Breast epithelium (tissue), 4 donors: ENCODE data around the gene DDX41. TPM values are rescaled to one million over a fixed set of nuclear protein-coding genes. Genes with fewer than 3 reads are reported as not detected.
A peak's percentile ranks its signal among the peaks of the same experiment; 100 is the strongest.

Source experiments
- DNase-seq, 2 donors: peaks; one replicate each; pipeline ENCODE4 v3.0.0-alpha.2; 2019; ENCODE audit warnings: low spot score in 2 of 2
- H3K27ac ChIP-seq, 2 donors: fragments of 200-600 bp; sonication (generic) in 1 of 2; one replicate each; pipeline ENCODE4 v1.5.1; 2016 to 2019; ENCODE audit warnings: mild to moderate bottlenecking in 1 of 2
- H3K27me3 ChIP-seq, 2 donors: fragments of 200-600 bp; sonication (generic) in 1 of 2; one replicate each; pipeline versions ENCODE4 v1.5.1 to v1.6.0; 2017 to 2019; ENCODE audit warnings: control low read depth in 1 of 2, mild to moderate bottlenecking in 1 of 2
- H3K36me3 ChIP-seq: fragments of 200-600 bp; one replicate; pipeline ENCODE4 v1.5.1; 2019
- H3K4me1 ChIP-seq, 2 donors: fragments of 200-600 bp; sonication (generic); one replicate each; pipeline ENCODE4 v1.5.1; 2016 to 2019; ENCODE audit warnings: control low read depth in 1 of 2
- H3K4me3 ChIP-seq, 3 donors: fragments of 200-600 bp; sonication (generic); 1 replicate in 2 of 3; 2 replicates in 1 of 3; pipeline ENCODE4 v1.5.1; 2016 to 2019; ENCODE audit warnings: mild to moderate bottlenecking in 3 of 3, moderate library complexity in 2 of 3
- H3K9me3 ChIP-seq, 2 donors: fragments of 200-600 bp; sonication (generic) in 1 of 2; one replicate each; pipeline ENCODE4 v1.5.1; 2016 to 2019; ENCODE audit warnings: control low read depth in 1 of 2
- POLR2A ChIP-seq: fragments of 450-650 bp; IDR thresholded peaks from one replicate; pipeline ENCODE4 v1.6.1; 2016; ENCODE audit warnings: antibody characterized with exemption, mild to moderate bottlenecking, moderate library complexity
- POLR2AphosphoS5 ChIP-seq, 3 donors: sonication (generic); formaldehyde crosslinking; IDR thresholded peaks; one replicate each; pipeline ENCODE4 v1.6.1; 2017; ENCODE audit warnings: antibody characterized with exemption in 3 of 3
- intact Hi-C: fragments of 100-400 bp; cut with DNase I; formaldehyde crosslinking; loops from one replicate; pipeline ENCODE4 v1.15.1; 2023; ENCODE audit warnings: low total_unique reads
- total RNA-seq, 3 donors: library from RNA; depleted of rRNA; stranded (reverse); fragments of >200 nt; gene quantifications; one replicate each; pipeline ENCODE4 v1.1.0, GENCODE V29; 2016
- TF ChIP-seq, protein P1 (sequence below), 3 donors: fragments of 450-650 bp; IDR thresholded peaks; one replicate each; pipeline ENCODE4 v1.5.1; 2016 to 2017; ENCODE audit warnings: antibody characterized with exemption in 3 of 3, mild to moderate bottlenecking in 3 of 3, moderate library complexity in 3 of 3

The DDX41 gene
- total RNA-seq, 3 donors from 2014 or later, result 76.0 to 110 (median 103) TPM

DNA sequence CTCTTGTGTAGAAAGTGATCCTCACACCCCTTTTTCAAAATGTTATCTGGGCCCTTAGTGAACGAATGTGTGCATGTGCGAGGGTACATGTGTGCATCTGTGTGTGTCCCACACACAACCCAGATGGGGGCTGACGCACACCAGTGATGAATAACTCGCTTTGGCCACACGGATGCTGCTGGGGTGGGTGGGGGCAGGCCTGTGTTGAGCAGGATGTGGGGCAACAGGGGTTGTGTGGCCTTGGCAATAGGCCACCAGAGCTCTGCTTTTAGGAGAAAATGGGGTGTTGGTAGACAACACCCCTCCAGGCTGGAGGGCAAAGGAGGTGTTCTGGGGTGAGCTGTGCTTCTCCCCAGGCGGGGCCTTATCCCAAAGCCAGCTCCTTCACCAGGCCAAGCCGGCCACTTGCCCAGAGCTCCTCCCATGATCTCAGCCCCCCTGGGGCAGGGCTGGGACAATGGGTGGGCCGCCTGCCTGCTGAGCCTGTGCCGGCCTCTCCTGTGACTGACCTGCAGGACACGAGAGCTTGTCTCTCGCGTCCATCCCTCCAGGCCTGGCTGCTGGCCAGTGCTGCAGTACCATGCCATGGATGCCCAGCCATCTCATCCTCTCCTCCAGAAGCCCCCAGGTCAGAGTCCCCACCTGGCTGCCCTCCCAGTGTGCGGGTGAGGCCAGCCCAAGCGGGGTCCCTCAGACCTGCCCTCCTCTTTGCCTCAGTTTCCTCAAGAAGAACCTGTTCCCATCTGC lies 45.0 kb downstream of the DDX41 start:
- Histone ChIP-seq H3K4me3 (peak overlapping the region; percentile 81 to 96 (median 81)), H3K27me3 (no peaks in the 10 kb centered on the region), H3K4me1 (peaks cover 8 to 14% of the 10 kb centered on the region in 2 donors), H3K36me3 (no peaks in the 10 kb centered on the region), H3K9me3 (no peaks in the 10 kb centered on the region), H3K27ac (peak overlapping the region in 1 of 2 donors; percentile 77)
- intact Hi-C loops, result no loop called here
- DNase-seq, result no peak
- TF ChIP-seq POLR2AphosphoS5 (IDR thresholded peaks at IDR 0.05) (no peak), POLR2A (no peak)
- TF ChIP-seq, protein P1, sequence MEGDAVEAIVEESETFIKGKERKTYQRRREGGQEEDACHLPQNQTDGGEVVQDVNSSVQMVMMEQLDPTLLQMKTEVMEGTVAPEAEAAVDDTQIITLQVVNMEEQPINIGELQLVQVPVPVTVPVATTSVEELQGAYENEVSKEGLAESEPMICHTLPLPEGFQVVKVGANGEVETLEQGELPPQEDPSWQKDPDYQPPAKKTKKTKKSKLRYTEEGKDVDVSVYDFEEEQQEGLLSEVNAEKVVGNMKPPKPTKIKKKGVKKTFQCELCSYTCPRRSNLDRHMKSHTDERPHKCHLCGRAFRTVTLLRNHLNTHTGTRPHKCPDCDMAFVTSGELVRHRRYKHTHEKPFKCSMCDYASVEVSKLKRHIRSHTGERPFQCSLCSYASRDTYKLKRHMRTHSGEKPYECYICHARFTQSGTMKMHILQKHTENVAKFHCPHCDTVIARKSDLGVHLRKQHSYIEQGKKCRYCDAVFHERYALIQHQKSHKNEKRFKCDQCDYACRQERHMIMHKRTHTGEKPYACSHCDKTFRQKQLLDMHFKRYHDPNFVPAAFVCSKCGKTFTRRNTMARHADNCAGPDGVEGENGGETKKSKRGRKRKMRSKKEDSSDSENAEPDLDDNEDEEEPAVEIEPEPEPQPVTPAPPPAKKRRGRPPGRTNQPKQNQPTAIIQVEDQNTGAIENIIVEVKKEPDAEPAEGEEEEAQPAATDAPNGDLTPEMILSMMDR (IDR thresholded peaks at IDR 0.05), result no peak

DNA sequence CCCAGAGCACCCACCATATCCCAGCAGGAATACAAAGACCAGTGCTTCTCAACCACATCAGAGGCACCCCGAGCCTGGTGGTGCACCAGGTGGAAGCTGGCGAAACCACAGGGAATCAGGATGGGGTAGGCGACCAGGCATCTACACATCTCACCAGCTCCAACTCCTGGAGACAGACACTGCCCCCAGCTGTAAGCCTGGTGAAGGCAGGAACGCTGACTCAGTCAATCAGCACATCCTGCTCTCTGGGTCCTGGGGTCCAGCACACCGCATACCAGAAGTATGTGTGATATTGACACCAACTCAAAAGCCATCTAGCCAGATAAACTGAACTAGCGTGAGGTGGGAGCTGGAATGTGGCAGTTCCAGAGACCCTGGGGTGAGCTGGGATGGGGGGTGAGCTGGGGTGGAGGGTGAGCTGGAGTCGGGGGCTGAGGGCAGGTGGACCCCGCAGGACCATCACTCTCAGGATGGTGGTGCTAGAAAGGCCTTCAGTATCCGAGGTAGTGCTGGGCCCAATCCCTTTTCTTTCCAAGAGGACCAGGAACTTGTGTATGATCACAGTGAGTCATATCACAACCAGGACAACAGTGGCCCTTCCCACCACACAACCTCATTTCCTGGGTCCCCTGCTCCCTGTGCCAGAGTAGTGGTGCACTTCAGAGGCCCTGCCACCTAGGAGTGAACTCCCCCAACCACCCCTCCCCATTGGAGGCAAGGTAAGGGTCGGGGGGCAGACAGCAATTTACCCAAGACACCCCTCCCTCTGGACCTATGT lies 45.8 kb downstream of the DDX41 start:
- DNase-seq, result no peak
- Histone ChIP-seq H3K4me1 (peaks cover 8 to 14% of the 10 kb centered on the region in 2 donors), H3K9me3 (no peaks in the 10 kb centered on the region), H3K27me3 (no peaks in the 10 kb centered on the region), H3K36me3 (no peaks in the 10 kb centered on the region), H3K4me3 (peak overlapping the region in 1 of 3 donors; percentile 96), H3K27ac (peak overlapping the region in 1 of 2 donors; percentile 77)
- TF ChIP-seq, protein P1 (IDR thresholded peaks at IDR 0.05), result no peak
- TF ChIP-seq POLR2AphosphoS5 (IDR thresholded peaks at IDR 0.05), result no peak
- TF ChIP-seq POLR2A, result no peak
- intact Hi-C loops, result no loop called here

DNA sequence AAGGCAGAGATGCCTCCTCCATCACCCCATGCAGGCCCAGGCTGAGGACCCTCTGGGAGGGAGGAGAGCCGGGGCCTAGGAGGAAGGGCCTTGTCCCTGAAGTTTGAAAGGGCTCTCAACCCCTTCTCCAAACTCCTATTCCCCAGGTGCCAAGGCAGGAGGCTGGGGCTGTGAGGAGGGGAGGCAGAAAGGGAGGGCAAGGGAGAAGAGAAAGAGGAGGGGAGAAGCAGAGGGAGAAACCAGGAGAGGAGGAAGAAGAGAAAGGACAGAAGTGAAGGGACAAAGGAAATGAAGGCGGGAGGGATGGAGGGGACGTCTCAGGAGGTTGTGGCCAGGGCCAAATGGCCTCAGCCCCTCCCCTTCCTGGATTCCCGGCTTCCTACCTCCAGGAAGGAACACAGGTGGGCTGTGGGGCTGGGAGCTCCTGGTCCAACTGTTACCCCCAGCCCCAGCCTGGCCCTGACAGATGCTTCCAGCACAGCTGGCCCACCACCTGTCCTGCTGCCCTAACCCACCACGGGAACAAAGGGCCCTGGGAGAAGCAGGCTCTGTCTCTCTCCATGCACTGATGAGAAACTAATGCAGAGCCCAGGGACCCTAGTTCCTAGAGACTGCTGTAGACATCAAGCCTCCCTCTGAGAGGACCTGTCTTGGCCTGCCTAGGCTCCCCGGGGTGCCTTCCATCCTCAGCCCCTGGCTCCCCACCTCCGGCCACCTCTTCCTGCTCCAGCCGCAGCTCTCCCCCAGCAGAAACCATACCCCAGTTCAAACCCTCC lies 46.8 kb downstream of the DDX41 start:
- intact Hi-C loops, result no loop called here
- H3K4me3 ChIP-seq, result peak overlapping the region in 1 of 3 donors; percentile 16
- TF ChIP-seq POLR2AphosphoS5 (IDR thresholded peaks at IDR 0.05) (no peak), POLR2A (no peak)
- TF ChIP-seq, protein P1 (IDR thresholded peaks at IDR 0.05), result no peak
- H3K9me3 ChIP-seq, result no peaks in the 10 kb centered on the region
- DNase-seq, result no peak
- H3K4me1 ChIP-seq, result peaks cover 8 to 14% of the 10 kb centered on the region in 2 donors
- H3K27ac ChIP-seq, result peak overlapping the region; percentile 36 to 49
- no peaks in the 10 kb centered on the region for H3K27me3 ChIP-seq
- H3K36me3 ChIP-seq, result no peaks in the 10 kb centered on the region

DNA sequence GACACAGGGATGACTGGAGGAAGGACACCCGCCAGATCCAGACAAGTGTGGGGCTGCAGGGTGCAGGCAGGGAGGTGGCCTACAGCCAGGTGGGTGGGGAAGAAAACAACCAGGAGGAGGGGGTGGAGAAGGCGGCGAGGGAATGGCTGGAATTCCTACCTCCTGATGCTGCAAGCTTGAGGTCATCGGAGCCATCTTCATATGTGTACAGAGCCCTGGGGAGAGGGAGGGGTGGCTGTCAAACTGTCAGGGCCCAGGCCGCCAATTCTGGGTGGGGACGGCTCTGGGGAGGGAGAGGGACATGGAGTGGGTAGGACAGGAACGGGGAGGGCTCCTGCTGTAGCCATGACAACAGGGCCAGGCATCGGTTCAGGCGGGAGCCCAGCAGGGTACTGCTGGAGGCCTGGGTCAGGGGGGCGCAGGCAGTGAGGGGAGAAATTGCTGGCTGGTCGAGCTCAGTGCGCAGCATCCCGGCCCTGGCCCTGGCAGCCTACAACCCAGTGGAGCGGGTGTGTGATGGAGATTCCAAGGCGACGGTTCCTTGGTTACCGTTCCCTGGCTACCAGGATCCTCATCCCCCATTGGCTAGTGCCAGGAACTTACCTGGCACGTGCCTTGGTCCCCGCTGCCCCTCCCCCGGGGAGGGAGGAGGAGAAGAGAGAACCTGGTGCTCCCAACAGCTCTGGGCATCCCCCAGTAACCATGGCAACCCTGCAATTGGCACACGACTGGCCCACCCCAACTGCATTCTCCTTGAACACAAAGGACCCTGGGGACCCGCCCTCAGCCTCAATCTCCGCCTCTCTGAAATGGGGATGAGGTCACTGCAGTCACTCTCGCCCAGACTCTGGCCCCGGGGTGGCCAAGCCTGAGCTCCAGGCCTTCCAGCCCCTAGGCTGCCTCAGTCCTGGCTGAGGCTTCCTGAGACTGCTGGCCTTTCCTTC lies 47.8 kb downstream of the DDX41 start:
- peak overlapping the region in 1 of 2 donors; percentile 49 for H3K27ac ChIP-seq
- TF ChIP-seq POLR2A, result no peak
- TF ChIP-seq, protein P1 (IDR thresholded peaks at IDR 0.05), result no peak
- no peak for TF ChIP-seq POLR2AphosphoS5 (IDR thresholded peaks at IDR 0.05)
- peaks cover 8 to 14% of the 10 kb centered on the region in 2 donors for H3K4me1 ChIP-seq
- no peaks in the 10 kb centered on the region for H3K27me3 ChIP-seq
- no peak overlapping the region for H3K4me3 ChIP-seq
- no peak for DNase-seq
- no peaks in the 10 kb centered on the region for H3K36me3 ChIP-seq
- H3K9me3 ChIP-seq, result no peaks in the 10 kb centered on the region
- intact Hi-C loops, result no loop called here
